ENCODE data around the gene CD96.

DNA sequence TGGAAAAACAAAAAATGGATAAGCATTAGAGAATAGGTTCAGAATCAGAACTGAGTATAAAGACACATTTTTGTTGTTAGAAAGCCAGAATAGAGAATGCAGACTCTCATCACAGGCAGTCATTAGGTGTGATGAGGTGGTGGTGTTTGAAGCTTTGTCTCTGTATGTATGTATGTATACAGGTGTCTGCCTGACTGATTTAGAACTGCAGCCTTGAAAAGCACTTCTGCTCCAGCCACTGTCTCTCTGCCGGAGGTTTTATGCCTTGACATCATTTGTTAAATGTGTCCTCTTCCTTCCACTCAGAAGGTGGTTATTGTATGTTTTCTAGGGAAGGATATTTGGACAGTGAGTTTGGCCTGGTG is 133.8 kb downstream of the CD96 start:
- TF ChIP-seq, protein P1, sequence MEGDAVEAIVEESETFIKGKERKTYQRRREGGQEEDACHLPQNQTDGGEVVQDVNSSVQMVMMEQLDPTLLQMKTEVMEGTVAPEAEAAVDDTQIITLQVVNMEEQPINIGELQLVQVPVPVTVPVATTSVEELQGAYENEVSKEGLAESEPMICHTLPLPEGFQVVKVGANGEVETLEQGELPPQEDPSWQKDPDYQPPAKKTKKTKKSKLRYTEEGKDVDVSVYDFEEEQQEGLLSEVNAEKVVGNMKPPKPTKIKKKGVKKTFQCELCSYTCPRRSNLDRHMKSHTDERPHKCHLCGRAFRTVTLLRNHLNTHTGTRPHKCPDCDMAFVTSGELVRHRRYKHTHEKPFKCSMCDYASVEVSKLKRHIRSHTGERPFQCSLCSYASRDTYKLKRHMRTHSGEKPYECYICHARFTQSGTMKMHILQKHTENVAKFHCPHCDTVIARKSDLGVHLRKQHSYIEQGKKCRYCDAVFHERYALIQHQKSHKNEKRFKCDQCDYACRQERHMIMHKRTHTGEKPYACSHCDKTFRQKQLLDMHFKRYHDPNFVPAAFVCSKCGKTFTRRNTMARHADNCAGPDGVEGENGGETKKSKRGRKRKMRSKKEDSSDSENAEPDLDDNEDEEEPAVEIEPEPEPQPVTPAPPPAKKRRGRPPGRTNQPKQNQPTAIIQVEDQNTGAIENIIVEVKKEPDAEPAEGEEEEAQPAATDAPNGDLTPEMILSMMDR (conservative IDR thresholded peaks at IDR 0.05; ENCODE audit: low read depth, low read length): no peak
- TF ChIP-seq EZH2 (IDR thresholded peaks at IDR 0.05; ENCODE audit: low read length, unreplicated experiment): no peak
